ENCODE measurements around the gene CGB7.
"Not testable (repeated sequence)": the region's sequence is repeated elsewhere in the genome, so short reads cannot be mapped to it uniquely, and the experiment has no call there.

CGB7 gene

DNA sequence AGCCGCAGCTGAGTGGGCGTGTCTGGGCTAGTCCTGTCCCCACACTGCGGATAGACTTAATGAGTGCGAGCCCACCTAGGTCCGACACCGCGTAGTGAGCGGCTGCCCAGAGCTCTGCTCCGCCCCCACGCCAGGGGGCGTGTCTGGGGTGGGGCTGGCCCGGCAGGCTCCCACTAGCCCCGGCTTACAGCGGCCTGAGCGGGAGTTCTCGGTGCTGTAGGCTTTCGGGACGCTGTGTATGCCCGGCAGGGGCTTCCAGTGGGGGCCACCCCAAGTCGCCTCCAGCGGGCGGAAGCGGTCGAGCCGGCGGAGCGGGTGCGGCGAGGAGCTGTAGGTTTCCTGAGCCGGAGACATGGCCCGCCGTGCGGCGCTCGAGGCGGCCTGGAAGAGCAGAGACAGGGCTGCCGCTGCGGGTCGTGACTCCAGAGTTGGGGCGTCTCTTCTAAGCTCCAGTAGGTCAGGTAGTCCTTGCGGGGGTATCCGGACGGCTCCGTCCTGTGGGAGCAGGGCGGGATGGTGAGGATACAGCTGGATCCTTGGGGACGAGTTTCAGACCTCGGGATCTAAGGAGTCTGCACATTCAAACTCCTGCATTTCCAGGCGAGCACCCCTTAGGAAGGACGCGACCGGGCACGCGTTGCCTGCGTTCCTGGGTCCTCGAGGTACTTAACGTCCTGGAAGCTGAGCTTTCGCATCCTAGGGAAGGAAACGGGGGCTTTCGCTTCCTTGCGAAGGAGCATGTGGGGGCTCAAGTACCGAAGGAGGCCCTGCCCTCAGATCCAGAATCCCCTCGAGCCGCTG is 1.2 kb downstream of the CGB7 start:
- H3K4me3 ChIP-seq (ENCODE audit: low read depth, low read length) = peak overlapping the region; percentile 64
- TF ChIP-seq, protein P1, sequence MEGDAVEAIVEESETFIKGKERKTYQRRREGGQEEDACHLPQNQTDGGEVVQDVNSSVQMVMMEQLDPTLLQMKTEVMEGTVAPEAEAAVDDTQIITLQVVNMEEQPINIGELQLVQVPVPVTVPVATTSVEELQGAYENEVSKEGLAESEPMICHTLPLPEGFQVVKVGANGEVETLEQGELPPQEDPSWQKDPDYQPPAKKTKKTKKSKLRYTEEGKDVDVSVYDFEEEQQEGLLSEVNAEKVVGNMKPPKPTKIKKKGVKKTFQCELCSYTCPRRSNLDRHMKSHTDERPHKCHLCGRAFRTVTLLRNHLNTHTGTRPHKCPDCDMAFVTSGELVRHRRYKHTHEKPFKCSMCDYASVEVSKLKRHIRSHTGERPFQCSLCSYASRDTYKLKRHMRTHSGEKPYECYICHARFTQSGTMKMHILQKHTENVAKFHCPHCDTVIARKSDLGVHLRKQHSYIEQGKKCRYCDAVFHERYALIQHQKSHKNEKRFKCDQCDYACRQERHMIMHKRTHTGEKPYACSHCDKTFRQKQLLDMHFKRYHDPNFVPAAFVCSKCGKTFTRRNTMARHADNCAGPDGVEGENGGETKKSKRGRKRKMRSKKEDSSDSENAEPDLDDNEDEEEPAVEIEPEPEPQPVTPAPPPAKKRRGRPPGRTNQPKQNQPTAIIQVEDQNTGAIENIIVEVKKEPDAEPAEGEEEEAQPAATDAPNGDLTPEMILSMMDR (conservative IDR thresholded peaks at IDR 0.05; ENCODE audit: low read depth, low read length) = peak; percentile 41
- DNase-seq (ENCODE audit: low read depth) = peak; percentile 37

DNA sequence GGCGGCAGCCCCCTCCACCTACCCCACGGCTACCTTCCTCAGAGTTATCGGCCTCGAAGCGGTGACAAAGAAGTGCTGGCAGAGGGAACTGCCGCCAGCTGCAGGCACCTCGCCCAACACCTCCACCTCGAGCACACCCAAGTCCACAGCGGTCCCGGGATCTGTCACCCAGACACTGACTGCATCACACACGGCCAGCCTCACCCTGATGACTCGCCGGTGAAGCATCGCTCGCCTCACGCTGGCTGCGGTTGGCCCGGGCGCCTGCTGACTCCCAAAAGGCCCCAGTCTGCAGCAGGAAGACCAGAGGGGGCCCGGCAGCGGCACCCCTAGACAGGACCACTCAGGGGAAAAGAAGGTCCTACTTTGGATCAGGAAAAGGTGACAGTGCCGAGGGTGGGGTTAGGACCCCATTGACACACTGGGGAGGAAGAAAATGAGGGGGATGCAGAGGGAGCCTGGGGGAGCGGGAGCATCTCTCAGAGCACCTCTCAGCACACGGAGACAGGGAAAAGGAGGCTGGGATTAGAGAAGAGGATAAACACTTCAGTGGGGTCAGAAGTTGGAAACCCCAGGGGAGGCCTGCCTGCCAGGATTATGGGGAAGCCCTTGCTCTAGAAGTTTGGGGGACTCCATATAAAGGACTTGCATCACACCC is 7.0 kb downstream of the CGB7 start:
- H3K4me3 ChIP-seq (ENCODE audit: low read depth, low read length) = not testable (repeated sequence)

DNA sequence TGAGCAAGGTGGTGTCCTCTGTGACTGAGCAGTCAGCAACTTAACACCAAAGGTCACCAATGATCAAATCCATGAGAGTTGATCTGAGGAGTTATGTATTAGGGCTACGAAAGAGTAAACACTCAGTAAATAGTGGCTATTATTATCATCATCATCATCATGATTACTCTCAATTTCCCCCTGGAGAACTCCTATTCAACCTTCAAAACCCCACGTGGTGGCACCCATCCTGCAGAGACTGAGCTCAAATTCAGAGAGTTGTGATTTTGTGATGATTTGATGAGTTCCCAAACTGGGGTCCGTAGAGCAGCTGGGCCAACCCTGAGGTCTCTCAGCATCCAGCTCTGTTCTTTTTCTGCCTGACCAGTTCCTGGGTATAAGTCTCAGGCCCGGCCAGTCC is 7.7 kb downstream of the CGB7 start:
- not testable (repeated sequence) for H3K4me3 ChIP-seq (ENCODE audit: low read depth, low read length); DNase-seq (ENCODE audit: low read depth)

More for the DNA sequence above, 7.0 kb downstream of the CGB7 start:
- peak; percentile 42 for DNase-seq (ENCODE audit: low read depth)

DNA sequence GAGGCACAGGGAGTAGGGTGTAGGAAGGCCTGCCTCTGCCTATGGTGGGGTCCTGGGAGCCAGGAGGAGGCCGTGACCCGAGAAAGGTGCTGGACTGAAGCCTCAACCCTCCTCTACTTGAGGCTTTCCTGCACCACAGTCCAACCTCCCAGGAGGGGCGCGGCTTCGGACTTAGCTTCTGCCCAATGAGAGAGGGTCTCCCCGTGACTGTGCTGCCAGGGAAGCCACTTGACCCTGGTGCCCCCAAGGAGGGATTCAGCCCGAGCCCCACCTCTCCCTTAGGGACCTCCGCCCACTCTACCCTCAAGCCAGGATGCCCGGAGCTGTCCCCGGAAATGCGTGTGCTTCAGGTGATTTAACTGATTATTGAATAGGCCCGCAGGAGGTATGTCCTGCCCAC is 8.5 kb downstream of the CGB7 start, which contains the start of gene CGB8:
Gene CGB8, minus strand, starts transcription at position 101 of the 400 bp plus-strand sequence. CDS start 372 bp downstream, outside the sequence.
- DNase-seq (ENCODE audit: low read depth); H3K4me3 ChIP-seq (ENCODE audit: low read depth, low read length): not testable (repeated sequence)

DNA sequence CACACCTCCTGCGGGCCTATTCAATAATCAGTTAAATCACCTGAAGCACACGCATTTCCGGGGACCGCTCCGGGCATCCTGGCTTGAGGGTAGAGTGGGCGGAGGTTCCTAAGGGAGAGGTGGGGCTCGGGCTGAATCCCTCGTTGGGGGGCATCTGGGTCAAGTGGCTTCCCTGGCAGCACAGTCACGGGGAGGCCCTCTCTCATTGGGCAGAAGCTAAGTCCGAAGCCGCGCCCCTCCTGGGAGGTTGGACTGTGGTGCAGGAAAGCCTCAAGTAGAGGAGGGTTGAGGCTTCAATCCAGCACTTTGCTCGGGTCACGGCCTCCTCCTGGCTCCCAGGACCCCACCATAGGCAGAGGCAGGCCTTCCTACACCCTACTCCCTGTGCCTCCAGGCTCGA is 14.0 kb downstream of the CGB7 start, which contains the start of gene CGB5:
Gene CGB5, plus strand, starts transcription at position 301 of the 400 bp plus-strand sequence. CDS start 362 bp downstream, outside the sequence.
- H3K4me3 ChIP-seq (ENCODE audit: low read depth, low read length); DNase-seq (ENCODE audit: low read depth): not testable (repeated sequence)

DNA sequence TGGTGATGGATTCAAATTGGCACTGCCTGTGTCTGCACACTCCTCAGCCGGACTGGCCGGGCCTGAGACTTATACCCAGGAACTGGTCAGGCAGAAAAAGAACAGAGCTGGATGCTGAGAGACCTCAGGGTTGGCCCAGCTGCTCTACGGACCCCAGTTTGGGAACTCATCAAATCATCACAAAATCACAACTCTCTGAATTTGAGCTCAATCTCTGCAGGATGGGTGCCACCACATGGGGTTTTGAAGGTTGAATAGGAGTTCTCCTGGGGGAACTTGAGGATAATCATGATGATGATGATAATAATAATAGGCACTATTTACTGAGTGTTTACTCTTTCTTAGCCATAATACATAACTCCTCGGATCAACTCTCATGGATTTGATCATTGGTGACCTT is 14.9 kb downstream of the CGB7 start:
- not testable (repeated sequence) for H3K4me3 ChIP-seq (ENCODE audit: low read depth, low read length); DNase-seq (ENCODE audit: low read depth)

DNA sequence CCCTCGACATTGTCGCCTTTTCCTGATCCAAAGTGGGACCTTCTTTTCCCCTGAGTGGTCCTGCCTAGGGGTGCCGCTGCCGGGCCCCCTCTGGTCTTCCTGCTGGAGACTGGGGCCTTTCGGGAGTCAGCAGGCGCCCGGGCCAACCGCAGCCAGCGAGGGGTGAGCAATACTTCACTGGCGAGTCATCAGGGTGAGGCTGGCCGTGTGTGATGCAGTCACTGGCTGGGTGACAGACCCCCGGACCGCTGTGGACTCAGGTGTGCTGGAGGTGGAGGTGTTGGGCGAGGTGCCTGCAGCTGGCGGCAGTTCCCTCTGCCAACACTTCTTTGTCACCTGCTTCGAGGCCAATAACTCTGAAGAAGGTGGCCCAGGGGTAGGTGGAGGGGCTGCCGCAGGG is 15.4 kb downstream of the CGB7 start:
- peak; percentile 28 for DNase-seq (ENCODE audit: low read depth)
- H3K4me3 ChIP-seq (ENCODE audit: low read depth, low read length) = no peak overlapping the region
- TF ChIP-seq, protein P1 (conservative IDR thresholded peaks at IDR 0.05; ENCODE audit: low read depth, low read length) = no peak

DNA sequence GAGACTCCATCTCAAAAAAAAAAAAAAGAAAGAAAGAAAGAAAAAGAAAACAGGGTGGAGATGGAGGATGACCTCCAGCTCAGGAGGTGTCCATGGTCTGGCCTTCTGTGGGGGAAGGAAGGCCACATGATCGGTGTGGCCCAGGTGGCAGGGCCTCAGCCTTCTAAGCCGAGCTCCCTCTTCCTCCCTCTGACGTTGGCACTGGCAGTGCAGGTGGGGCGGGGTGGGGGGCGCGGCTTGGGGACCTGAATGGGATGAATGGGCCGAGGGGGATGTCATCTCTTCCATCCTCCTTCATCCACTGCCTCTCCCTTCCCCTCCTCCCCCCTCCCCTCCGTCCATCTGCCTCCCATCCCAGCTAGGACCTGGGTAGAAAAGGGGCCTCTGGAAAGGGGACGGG is 17.8 kb downstream of the CGB7 start:
- DNase-seq (ENCODE audit: low read depth); H3K4me3 ChIP-seq (ENCODE audit: low read depth, low read length): not testable (repeated sequence)

DNA sequence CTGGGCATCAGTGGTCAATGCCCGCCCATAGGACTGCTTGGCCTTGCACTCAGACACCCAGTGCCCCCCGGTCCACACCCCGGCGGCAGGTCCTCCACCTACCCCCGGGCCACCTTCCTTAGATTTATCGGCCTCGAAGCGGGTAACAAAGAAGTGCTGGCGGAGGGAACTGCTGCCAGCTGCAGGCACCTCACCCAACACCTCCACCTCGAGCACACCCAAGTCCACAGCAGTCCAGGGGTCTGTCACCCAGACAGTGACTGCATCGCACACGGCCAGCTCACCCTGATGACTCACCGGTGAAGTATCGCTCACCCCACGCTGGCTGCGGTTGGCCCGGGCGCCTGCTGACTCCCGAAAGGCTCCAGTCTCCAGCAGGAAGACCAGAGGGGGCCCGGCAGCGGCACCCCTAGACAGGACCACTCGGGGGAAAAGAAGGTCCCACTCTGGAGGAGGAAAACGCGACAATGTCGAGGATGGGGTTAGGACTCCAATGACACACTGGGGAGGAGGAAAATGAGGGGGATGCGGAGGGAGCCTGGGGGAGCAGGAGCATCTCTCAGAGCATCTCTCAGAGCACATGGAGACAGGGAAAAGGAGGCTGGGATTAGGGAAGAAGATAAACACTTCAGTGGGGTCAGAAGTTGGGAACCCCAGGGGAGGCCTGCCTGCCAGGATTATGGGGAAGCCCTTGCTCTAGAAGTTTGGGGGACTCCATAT is 18.8 kb downstream of the CGB7 start:
- peak; percentile 65 for DNase-seq (ENCODE audit: low read depth)
- not testable (repeated sequence) for H3K4me3 ChIP-seq (ENCODE audit: low read depth, low read length)

DNA sequence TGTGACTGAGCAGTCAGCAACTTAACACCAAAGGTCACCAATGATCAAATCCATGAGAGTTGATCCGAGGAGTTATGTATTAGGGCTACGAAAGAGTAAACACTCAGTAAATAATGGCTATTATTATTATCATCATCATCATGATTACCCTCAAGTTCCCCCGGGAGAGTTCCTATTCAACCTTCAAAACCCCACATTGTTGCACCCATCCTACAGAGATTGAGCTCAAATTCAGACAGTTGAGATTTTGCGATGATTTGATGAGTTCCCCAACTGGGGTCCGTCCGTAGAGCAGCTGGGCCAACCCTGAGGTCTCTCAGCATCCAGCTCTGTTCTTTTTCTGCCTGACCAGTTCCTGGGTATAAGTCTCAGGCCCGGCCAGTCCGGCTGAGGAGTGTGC is 19.4 kb downstream of the CGB7 start:
- H3K4me3 ChIP-seq (ENCODE audit: low read depth, low read length); DNase-seq (ENCODE audit: low read depth): not testable (repeated sequence)

DNA sequence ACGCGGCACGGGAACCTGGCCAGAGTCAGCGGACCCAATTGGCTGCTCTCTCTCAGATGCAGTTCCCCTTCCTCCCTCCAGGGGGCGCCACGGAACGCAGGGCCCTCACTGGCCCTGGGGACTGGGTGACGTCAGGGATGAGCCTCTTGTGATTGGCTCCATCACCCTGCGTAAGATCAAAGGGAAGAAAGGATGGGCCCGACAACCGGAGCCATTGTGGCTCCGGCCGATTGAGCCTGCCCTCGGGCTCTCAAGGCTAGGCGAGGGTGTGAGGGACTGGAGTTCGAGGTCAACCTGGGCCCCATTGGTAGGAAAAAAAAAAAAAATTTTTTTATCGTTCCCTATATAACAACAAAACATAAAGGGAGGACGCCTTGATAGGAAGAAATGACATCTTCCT is 20.7 kb downstream of the CGB7 start, which contains the start of gene CGB1:
Gene CGB1, minus strand, starts transcription at position 81 of the 400 bp plus-strand sequence. CDS start 184 bp downstream, outside the sequence.
- DNase-seq (ENCODE audit: low read depth); H3K4me3 ChIP-seq (ENCODE audit: low read depth, low read length): not testable (repeated sequence)
- TF ChIP-seq, protein P1 (conservative IDR thresholded peaks at IDR 0.05; ENCODE audit: low read depth, low read length) = peak; percentile 49
